HCT116 (cell line): ENCODE data around the gene GPR89B. TPM values are rescaled to one million over a fixed set of nuclear protein-coding genes. Genes with fewer than 3 reads are reported as not detected.
"Not testable (repeated sequence)": the region's sequence is repeated elsewhere in the genome, so short reads cannot be mapped to it uniquely, and the experiment has no call there.

Experiments
- ATAC-seq: fragments of 200-7000 bp; cut with Tn5 transposase; 2 replicates; pipeline ENCODE4 v1.9.1; 2020; ENCODE audit warnings: mild to moderate bottlenecking, moderate library complexity
- BruUV-seq: library from RNA; stranded (reverse); fragments of 400-500 nt; replicated peaks from 2 replicates; lab custom pipeline; 2021; lab: Mats Ljungman, UMichigan
- CTCF ChIA-PET: fragments of 300-600 bp; sonication (Branson Sonifier 250); formaldehyde crosslinking; loops from one replicate; lab custom pipeline; 2021; ENCODE audit warnings: antibody characterized with exemption; lab: Charles Lee
- POLR2A ChIA-PET: fragments of 300-600, 350-600 bp; sonication (Branson Sonifier 250); formaldehyde crosslinking; loops from one replicate; lab custom pipeline; 2021; ENCODE audit warnings: antibody characterized with exemption; lab: Charles Lee
- RAD21 ChIA-PET, 2 experiments: fragments of 300-600 bp; sonication (Branson Sonifier 250); formaldehyde crosslinking; loops; one replicate each; lab custom pipeline; 2023; ENCODE audit warnings: low total read pairs in 2 of 2; ENCODE audit not compliant: uncharacterized antibody in 2 of 2, unreplicated experiment in 2 of 2, low non-redundant PET in 1 of 2; lab: Charles Lee
- DNase-seq: peaks from one replicate; pipeline ENCODE4 v3.0.0-alpha.2; 2010; ENCODE audit warnings: low read depth, low spot score
- H2AFZ ChIP-seq: fragments of 200-600 bp; shearing (Covaris generic), sonication (generic); 2 replicates; pipeline ENCODE4 v1.6.1; 2017; ENCODE audit warnings: low read depth, mixed run types, mixed read lengths, antibody characterized with exemption, low read length; ENCODE audit not compliant: poor library complexity, severe bottlenecking
- H3K27ac ChIP-seq: 2 replicates; pipeline ENCODE4 v1.5.1; 2012; ENCODE audit warnings: low read depth, low read length
- H3K27me3 ChIP-seq: fragments of 200-600 bp; sonication (generic); 2 replicates; pipeline ENCODE4 v1.6.1; 2016; ENCODE audit warnings: mixed run types, low read length, mixed read lengths; ENCODE audit not compliant: insufficient read depth
- H3K36me3 ChIP-seq, 2 experiments: fragments of 200-500 bp in 1 of 2; fragments of 200-600 bp in 1 of 2; sonication (Bioruptor generic) in 1 of 2; sonication (generic) in 1 of 2; 2 replicates each; pipeline versions ENCODE4 v1.5.1 to v1.6.1; 2014 to 2016; ENCODE audit warnings: low read length in 2 of 2, inconsistent platforms in 1 of 2, mixed read lengths in 1 of 2, mixed run types in 1 of 2; ENCODE audit not compliant: insufficient read depth in 2 of 2, control insufficient read depth in 1 of 2
- H3K4me1 ChIP-seq, 2 experiments: fragments of 200-600 bp in 1 of 2; sonication (generic) in 1 of 2; 2 replicates each; pipeline versions ENCODE4 v1.5.1 to v1.6.1; 2012 to 2017; ENCODE audit warnings: low read length in 2 of 2, inconsistent platforms in 1 of 2, mild to moderate bottlenecking in 1 of 2, mixed read lengths in 1 of 2, mixed run types in 1 of 2, moderate library complexity in 1 of 2; ENCODE audit not compliant: insufficient read depth in 2 of 2, control insufficient read depth in 1 of 2
- H3K4me2 ChIP-seq: fragments of 200-600 bp; sonication (generic); 2 replicates; pipeline ENCODE4 v1.6.1; 2017; ENCODE audit warnings: mixed run types, low read length, mixed read lengths
- H3K4me3 ChIP-seq, 2 experiments: fragments of 200-600 bp in 1 of 2; sonication (generic) in 1 of 2; replicated peaks in 1 of 2; 2 replicates each; pipeline ENCODE4 v1.5.1; 2011 to 2016; ENCODE audit warnings: low read length in 2 of 2, control low read depth in 1 of 2, low read depth in 1 of 2, mild to moderate bottlenecking in 1 of 2, mixed read lengths in 1 of 2, mixed run types in 1 of 2
- H3K79me2 ChIP-seq: fragments of 200-600 bp; sonication (generic); 2 replicates; pipeline ENCODE4 v1.6.1; 2017; ENCODE audit warnings: mild to moderate bottlenecking, mixed run types, low read length, moderate library complexity, mixed read lengths; ENCODE audit not compliant: insufficient read depth
- H3K9ac ChIP-seq: fragments of 200-600 bp; sonication (generic); 2 replicates; pipeline ENCODE4 v1.6.1; 2016; ENCODE audit warnings: low read length, mixed read lengths
- H3K9me2 ChIP-seq: fragments of 200-600 bp; sonication (generic), shearing (Covaris generic); 2 replicates; pipeline ENCODE4 v1.6.1; 2017; ENCODE audit warnings: mixed run types, mild to moderate bottlenecking, moderate library complexity; ENCODE audit not compliant: insufficient read depth
- H3K9me3 ChIP-seq, 2 experiments: fragments of 200-500 bp in 1 of 2; fragments of 200-600 bp in 1 of 2; sonication (Bioruptor generic) in 1 of 2; sonication (generic) in 1 of 2; 2 replicates each; pipeline ENCODE4 v1.6.1; 2014 to 2017; ENCODE audit warnings: low read length in 2 of 2, mixed read lengths in 2 of 2, inconsistent platforms in 1 of 2, low read depth in 1 of 2, mild to moderate bottlenecking in 1 of 2, mixed run types in 1 of 2, moderate library complexity in 1 of 2; ENCODE audit not compliant: control insufficient read depth in 1 of 2, insufficient read depth in 1 of 2
- H4K20me1 ChIP-seq: fragments of 200-600 bp; sonication (generic), shearing (Covaris generic); 2 replicates; pipeline ENCODE4 v1.6.1; 2017; ENCODE audit warnings: mixed run types, mild to moderate bottlenecking, moderate library complexity; ENCODE audit not compliant: insufficient read depth
- intact Hi-C: fragments of 100-400 bp; cut with micrococcal nuclease; formaldehyde crosslinking; loops from 2 replicates; pipeline ENCODE4 v1.10.0; 2022
- total RNA-seq: library from RNA; stranded (reverse); gene quantifications from one replicate; pipeline ENCODE4 v1.2.1, GENCODE V29; 2021; ENCODE audit not compliant: unreplicated experiment

GPR89B gene
- total RNA-seq, 1 experiment from 2014 or later: 11.0 TPM

DNA sequence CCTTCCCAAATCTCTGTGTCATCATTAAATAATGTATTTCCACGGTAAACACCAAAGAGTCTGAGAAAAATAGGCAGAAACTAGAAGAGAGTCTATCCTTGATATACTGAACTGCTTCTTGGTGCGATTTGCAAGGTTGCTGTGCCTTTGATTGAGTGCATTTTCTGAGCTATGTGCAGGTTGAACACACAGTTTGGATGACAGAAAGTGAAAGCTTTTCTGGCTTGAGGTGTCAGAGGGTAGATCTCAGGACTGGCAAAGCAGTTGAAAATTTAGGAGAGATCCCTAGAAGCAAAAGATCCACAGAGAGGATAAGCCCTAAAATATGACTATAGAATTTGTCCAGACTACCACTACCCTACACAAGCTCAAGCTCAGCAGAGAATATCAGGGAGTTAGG lies 31.5 kb downstream of the GPR89B start:
- H3K4me1 ChIP-seq, H2AFZ ChIP-seq, H3K27me3 ChIP-seq, RAD21 ChIA-PET, BruUV-seq, H3K9me3 ChIP-seq, POLR2A ChIA-PET, H3K27ac ChIP-seq, H3K9me2 ChIP-seq, intact Hi-C loops, ATAC-seq, H3K36me3 ChIP-seq, H3K9ac ChIP-seq, H4K20me1 ChIP-seq, H3K4me3 ChIP-seq, H3K79me2 ChIP-seq, CTCF ChIA-PET, H3K4me2 ChIP-seq, DNase-seq: not testable (repeated sequence)

DNA sequence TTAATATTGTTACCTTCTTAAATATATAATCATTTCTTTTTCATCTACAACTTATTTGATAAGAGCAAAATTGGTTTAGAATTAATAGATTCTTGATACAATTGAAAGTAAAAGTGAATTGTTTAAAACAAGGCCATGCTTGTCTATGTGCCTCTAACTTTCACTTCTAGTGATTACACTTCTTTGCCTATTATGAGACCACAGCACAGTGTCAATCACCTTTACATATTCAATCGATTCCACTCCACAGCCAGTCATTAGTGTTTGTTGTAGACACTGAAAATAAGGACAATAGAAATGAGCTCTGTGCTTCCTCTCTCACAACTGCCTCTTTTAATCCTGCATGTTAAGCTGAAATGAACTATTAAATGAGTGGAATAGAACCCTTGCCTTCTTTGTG lies 36.4 kb downstream of the GPR89B start:
- RAD21 ChIA-PET: not testable (repeated sequence)

DNA sequence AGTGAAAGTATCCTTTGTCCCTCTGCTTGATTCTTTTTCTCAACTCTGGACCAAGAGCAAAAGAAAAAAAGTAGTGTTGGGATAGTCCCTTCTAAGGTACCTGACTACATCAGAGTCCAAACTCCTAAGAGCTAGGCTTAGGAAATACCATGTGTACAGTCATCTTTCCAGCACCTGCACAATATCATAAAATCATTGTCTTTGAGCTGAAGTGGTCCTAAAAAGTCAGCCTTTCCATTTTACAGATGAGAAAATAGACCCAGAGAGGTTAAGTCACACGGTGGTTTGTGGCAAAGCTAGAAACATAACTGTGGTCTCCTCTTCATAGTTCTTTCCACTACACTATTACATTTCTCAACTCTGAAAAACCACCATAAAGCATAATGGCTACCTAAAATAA lies 38.4 kb downstream of the GPR89B start:
- H3K4me3 ChIP-seq, POLR2A ChIA-PET, BruUV-seq, H3K9ac ChIP-seq, intact Hi-C loops, H3K27ac ChIP-seq, H4K20me1 ChIP-seq, CTCF ChIA-PET, RAD21 ChIA-PET, DNase-seq, H3K9me3 ChIP-seq, H3K79me2 ChIP-seq, H2AFZ ChIP-seq, H3K4me2 ChIP-seq, H3K9me2 ChIP-seq, H3K27me3 ChIP-seq, ATAC-seq, H3K4me1 ChIP-seq, H3K36me3 ChIP-seq: not testable (repeated sequence)

More for the DNA sequence above, 36.4 kb downstream of the GPR89B start:
- CTCF ChIA-PET, DNase-seq, H3K27ac ChIP-seq, H4K20me1 ChIP-seq, H2AFZ ChIP-seq, H3K9me3 ChIP-seq, H3K27me3 ChIP-seq, H3K36me3 ChIP-seq, H3K79me2 ChIP-seq, ATAC-seq, intact Hi-C loops, H3K4me3 ChIP-seq, POLR2A ChIA-PET, H3K9me2 ChIP-seq, H3K4me1 ChIP-seq, BruUV-seq, H3K4me2 ChIP-seq, H3K9ac ChIP-seq: not testable (repeated sequence)

DNA sequence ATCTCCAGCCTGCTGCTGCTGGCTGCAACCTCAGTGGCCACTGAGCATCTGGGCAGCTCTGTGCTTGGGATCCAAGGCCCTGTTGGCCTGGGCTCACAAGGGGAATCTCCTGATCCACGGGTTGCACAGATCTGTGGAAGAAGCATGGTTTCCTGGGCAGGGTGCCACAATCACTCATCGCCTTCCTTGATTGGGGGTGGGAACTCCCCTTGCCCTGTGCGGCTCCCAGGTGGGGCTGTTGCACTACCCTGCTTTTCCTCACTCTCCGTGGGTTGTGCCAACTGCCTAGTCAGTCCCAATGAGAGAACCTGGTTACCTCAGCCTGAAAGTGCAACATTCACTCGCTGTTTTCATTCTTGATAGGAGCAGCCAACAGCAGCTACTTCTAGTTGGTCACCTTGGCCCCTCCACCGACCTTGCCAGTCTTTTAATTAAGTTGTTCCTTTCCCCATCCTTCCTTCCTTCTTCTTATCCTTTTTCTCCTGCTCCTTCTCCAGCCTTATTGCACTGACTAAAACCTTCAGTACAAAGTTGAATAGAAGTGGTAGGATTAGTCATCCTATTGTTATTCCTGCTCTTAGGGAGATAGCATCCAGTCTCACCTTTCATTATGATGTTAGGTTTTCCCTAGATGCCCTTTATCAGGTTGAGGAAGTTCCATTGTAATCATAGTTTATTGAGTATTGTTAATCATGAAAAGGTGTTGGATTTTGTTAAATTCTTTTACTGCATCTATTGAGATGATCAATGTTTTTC lies 50.9 kb downstream of the GPR89B start:
- intact Hi-C loops, H3K36me3 ChIP-seq, H4K20me1 ChIP-seq, H3K27me3 ChIP-seq, H3K4me3 ChIP-seq, POLR2A ChIA-PET, H3K4me2 ChIP-seq, RAD21 ChIA-PET, H3K27ac ChIP-seq, CTCF ChIA-PET, DNase-seq, H3K79me2 ChIP-seq, ATAC-seq, H2AFZ ChIP-seq, H3K4me1 ChIP-seq, BruUV-seq, H3K9me3 ChIP-seq, H3K9ac ChIP-seq, H3K9me2 ChIP-seq: not testable (repeated sequence)
